Stimulated activated CD8-positive, alpha-beta memory T cell treated with anti-CD3 and anti-CD28 coated beads, Interleukin-12 subunit alpha, Interleukin-12 subunit beta, amount 100 ng/mL, for 1 hour (primary cell): ENCODE results near the gene CDIPT.

ENCODE experiments used
- DNase-seq: peaks from one replicate; pipeline ENCODE4 v3.0.0-alpha.2; 2020; ENCODE audit warnings: low read depth

The CDIPT gene

DNA sequence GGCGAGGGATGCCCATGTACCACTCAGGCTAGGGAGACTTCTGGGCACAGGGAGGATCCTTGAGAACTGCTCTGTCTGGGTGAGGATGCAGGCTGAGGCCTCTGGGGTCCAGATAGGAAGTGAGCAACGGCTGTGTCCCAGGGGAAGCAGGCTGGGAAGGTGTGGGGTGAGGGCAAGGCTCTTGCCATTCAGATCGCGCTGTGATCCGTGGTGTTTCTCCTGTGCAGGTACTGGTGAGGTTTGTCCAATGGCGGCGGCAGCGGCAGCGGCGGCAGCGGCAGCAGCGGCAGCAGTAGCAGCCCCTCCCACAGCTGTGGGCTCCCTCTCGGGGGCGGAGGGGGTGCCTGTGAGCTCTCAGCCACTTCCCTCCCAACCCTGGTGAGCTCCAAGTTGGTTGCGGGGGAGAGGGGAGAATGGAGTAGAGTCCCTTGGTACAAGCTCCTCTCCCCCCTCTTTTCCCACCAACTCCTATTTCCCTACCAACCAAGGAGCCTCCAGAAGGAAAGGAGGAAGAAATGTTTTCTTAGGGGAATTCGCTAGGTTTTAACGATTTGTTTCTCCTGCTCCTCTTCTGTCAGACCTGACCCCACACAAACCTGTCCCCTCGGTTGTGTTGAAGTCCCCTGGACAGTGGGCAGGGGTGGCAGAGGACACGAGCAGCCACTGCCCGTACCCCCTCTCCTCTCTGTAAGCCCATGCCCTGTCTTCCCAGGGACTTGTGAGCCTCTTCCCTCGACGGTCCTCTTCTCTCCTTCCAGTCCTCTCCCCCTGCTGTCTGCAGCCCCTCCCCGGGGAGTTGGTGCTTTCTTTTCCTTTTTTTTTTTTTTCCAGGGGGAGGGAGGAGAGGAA lies 53.0 kb downstream of the CDIPT start:
- DNase-seq = no peak

DNA sequence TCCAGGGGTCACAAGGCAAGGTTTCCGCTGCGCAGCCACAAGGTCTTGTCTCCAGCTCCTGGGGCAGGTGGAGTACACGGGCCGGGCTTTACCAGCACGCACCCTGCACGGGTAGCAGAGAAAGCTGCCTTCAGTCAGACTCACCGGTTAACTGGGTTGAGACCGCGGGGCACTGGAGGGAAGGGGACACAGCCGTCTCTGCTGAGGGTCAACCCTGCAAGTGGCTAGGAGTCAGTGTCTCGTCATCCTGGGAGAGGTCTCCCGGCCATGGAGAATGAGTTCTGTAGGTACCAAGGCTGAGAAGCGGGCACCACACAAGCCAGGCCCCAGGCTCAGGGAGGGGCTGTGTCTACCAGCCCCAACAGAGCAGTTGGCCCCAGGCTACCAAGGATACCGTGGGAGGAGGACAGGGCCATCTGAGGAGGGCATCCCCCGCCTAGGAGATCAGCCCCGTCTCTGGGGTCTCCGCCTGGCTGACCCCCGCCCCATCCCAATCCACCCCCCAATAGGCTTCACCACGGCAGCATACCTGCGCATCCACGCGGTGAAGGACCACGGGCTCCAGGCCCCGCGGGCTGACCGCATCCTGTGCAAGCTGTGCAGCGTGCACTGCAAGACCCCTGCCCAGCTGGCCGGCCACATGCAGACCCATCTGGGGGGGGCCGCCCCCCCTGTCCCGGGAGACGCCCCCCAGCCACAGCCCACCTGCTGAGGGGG lies 53.8 kb downstream of the CDIPT start:
- DNase-seq = no peak
